Fibroblast of skin of left biceps (primary cell): ENCODE data around the gene YIF1A.
"Not testable (repeated sequence)": the region's sequence is repeated elsewhere in the genome, so short reads cannot be mapped to it uniquely, and the experiment has no call there.

Source experiments
- DNase-seq, 2 experiments: peaks; one replicate each; pipeline ENCODE4 v3.0.0-alpha.2; 2013; ENCODE audit warnings: low read depth in 2 of 2

Gene YIF1A

DNA sequence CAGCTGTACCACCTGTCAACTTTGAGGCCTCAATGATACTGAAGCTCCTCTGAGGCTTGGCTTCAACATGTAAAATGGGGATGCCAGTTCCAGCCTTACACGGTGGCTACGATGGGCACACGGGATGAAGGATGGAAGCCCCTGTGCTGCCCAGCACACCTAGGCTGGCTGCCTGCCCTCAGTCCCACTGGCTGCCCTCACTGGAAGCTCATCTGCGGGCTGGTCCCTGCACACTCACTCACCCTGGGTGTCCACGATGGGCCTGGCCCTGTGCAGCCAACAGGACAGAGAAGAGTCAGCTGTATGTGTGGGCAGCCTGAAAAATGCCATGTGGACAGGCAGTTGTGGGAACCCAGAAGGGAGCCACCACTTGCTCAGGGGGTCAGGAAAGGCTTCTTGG is 2.2 kb downstream of the YIF1A start:
- no peak for DNase-seq

DNA sequence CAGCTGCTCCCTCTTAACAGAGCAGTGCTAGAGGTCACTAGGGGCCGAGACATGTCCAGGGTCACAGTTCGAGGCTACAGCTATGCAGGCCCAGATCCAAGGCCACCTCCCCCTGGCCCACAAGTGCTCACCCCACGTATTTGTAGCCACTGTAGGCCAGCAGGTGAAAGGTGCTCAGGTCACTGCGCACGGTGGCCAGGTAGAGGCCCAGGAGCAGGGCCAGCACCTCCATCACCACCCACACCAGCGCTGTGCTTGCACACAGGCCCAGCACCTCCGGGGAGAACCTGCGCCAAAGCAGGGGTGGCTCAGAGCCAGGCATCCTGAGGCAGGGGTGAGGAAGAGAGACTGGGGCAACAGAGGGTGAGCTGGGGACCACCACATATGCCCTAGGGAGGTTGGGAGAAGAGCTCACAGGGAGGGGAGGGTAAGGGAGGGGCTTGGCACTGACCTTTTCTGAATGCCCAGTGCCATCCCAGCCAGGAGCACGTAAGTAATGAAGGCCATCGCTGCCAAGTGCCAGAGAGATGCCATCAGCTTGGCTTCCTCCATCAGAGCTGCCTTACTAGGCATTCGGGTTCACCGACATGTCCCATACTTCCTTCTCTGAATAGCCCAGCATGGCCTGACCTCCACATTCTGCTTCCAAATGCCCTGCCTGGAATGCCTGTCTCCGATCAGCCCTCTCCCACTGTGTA is 3.5 kb downstream of the YIF1A start:
- no peak for DNase-seq

DNA sequence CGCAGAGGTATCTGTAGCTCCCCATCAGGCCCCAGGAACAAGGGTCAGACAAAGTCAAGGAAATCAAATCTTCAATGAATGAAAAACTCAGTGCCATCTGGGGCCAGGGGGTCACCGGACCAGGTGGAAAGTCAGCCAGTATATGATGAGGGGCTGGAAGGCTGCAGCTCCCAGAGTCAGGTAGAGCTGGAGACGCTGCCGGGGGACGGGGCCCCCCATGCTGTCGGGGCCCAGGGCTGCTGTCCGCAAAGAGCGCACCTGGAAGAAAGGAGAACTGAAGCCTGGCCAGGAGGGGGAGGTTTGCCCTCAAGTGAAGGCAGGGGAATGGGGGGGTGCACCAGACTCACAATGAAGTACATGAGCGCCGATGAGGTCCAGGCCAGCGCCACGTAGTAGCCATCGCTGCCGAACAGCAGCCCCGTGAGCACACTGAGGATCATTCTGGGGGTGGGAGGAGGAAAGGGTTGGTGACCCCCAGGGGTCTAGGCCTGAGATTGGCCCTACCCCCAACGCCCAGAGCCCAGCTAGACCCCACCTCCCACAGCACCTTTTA is 4.3 kb downstream of the YIF1A start:
- DNase-seq, result no peak

DNA sequence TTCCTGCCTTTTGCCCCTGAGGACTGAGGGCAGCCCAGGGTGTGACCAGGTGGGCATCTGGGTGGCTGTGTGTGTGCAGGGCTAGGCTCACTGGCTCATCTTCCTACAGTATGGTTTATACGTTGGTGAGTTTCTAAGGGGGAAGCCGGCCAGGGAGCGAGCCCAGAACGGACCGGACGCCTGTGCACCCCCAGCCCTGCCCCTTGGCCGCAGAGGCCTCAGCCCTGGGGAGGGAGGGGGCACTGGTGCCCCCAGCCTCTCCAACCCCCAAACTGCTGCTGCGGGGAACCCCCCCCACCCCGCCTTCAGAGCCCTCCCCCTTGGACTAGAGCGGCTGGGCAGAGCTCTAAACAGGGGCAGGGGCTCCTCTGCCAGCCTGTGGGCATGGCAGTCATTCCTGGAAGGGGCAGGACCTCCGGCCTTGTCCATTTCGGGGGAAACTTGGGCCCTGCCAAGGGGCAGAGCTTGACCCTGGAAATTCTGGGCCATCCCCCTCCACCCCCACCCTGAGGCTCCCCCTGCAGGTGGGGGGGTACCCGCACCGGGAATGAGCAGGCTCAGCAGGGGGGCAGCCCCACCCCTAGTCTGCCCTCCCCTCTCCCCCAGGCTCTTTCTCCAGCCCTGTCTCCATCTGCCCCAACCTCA is 5.4 kb downstream of the YIF1A start:
- no peak for DNase-seq

DNA sequence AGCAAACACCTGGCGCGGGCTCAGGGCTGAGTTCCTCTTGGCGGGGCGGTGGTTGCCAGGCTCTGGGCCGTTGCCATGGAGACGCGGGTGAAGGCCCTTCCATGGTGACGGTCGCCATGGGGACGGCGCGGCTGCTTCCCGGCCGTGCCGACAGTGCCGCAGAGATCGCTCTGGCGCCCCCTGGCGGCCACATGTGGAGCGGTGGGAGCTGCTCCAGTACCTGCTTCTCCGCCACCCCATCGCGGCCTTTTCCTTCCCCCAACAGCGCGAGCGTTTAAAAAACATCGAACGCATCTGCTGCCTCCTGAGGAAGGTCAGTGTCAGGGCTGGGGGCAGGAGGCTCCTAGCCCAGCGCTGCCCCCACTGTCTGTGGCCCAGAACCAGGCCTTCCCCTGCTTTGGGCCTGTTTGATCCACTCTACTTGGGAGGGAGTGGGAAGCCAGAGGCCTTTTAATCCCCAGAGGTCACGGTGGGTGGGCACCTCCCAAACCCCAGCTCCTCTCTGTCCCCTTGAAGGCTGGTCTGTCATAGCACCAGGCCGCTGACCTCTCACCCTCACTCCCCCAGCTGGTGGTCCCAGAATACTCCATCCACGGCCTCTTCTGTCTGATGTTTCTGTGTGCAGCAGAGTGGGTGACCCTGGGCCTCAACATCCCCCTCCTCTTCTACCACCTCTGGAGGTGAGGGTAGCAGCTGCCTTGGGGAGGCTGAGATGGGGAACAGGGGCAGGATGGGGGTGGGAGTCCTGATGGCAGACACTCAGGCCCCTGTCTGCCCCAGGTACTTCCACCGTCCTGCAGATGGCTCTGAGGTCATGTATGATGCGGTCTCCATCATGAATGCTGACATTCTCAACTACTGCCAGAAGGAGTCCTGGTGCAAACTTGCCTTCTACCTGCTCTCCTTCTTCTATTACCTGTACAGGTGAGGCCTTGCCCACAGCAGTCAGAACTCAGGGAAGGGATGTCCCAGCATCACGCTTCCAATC is 6.2 kb downstream of the YIF1A start:
- peak; percentile 73 to 74 for DNase-seq

DNA sequence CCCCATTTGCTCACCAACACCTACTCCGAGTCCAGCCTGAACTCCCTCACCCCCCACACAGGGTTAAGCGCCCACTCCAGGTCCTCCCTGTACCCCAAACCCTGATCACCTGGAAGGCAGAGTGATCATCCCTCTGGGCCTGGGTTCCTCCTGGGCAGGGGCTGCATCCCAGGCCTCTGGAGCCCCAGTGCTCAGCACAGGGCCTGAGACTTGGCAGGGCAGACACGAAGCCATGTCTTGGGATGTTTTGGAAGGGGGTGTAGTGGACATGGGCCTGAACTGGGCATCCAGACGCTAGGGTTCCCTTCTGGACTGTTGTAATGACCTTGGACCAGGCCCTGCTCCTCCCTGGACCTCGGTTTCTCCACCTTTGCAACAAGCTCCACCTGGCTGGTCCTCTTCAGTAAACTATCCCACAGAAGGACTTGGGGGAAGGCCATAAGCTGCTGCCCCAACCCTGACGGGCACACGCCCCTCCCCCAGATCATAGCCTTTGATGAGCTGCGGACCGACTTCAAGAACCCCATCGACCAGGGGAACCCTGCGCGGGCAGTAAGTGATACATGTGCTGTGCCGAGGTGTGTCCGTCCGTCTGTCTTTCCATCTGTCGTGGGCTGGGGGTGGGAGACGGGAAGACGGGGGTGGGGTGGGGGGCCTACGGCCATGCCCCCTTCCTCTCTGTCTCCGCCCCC is 7.0 kb downstream of the YIF1A start:
- DNase-seq, result no peak

DNA sequence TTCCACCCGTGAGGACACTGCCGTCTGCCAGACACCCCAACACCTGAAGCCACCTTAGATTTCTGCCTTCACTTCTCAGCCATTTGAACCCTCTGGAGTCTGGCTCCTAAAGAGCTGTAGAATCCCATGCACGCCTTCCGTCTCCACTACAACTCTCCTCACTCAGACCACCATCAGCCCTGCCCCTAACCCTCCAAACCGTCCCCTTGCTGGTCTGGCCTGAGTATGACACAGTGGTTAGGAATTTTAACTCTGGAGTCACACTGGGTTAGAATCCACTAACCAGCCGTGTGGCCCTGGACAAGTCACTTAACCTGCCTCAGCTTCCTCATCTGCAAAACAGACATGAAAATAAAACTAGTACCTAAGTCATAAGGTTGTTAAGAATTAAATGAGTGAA is 7.9 kb downstream of the YIF1A start:
- no peak for DNase-seq

DNA sequence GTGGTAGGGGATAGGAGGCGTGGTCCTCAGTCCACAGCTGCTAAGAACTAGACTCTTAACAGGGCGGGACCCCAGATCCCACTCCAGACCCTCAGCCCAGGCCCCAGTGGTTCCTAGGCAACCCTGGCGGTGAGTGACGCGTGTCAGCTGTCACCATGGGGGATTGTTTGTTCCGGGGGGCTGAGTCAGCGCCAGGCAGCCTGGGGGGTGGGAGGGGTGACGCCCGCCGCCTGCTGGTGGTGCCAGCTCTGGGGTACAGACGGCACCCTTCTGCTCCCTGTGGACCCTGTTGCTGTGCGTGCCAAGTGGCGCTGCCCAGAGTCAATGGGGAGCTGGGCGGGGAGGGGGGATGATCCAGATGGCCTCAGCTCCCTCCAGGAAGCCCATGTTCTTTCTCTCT is 8.5 kb downstream of the YIF1A start:
- no peak for DNase-seq

DNA sequence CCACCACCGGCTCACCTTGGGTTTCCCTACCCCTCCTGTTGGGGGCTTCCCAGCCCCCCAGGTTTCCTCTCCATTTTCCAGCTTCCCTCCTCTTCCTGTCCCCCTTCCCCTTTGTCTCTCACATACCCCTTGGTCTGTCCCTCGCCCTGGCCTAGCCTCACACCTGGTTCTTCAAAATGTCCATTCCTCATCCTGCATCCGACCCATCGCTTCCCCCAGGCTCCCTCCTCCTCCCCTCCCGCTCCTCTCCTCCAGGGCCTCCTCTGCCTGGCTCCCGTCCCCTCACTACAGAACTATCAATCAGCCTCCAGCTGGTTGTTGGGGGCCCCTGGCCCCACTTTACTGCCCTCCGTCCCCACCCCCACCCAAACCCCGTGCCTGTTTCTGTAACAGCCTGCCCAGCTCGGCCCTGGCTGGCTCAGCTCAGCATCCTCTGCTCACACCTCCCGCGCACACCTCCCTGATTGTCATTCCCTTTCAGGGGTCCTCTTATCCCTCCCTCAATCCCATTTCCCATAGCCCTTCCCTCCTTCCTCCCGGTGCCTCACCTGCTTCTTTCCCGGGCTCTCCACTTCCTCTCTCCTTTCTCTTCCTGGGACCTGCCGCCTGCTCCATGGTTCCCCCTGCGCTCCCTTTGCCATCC is 9.7 kb downstream of the YIF1A start:
- no peak for DNase-seq

DNA sequence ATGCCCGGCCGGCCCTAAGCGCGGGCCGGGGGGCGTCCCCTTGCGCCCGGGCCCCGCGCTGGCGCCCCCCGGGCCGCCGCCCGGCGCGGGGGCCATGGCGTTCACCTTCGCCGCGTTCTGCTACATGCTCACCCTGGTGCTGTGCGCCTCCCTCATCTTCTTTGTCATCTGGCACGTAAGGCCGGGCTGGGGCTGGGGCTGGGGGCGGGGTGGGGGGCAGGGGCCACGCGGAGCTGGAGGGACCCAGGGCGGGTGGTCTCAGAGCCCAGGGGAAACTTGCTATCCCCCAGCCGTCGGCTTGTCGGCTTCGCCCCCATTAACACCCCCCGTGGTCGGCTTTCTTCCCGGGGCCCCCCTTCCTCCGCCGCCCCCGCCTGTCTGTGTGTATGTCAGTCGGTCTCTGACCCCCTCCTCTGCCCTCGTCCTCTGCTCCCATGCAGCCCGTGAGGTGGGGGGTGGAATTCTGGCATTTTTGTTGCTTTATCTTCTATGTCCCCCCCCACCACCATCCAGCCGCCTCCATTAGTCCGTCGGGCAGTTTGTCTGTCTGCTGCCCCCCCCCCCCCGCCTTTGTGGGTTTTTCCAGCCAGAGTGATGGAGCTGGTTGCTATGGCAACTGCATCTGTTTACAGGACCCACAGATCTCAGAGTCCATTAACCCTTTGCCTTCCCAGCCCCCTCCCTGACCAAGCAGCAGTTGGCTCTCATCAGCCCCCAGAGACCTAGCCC is 10.4 kb downstream of the YIF1A start:
- no peak for DNase-seq

DNA sequence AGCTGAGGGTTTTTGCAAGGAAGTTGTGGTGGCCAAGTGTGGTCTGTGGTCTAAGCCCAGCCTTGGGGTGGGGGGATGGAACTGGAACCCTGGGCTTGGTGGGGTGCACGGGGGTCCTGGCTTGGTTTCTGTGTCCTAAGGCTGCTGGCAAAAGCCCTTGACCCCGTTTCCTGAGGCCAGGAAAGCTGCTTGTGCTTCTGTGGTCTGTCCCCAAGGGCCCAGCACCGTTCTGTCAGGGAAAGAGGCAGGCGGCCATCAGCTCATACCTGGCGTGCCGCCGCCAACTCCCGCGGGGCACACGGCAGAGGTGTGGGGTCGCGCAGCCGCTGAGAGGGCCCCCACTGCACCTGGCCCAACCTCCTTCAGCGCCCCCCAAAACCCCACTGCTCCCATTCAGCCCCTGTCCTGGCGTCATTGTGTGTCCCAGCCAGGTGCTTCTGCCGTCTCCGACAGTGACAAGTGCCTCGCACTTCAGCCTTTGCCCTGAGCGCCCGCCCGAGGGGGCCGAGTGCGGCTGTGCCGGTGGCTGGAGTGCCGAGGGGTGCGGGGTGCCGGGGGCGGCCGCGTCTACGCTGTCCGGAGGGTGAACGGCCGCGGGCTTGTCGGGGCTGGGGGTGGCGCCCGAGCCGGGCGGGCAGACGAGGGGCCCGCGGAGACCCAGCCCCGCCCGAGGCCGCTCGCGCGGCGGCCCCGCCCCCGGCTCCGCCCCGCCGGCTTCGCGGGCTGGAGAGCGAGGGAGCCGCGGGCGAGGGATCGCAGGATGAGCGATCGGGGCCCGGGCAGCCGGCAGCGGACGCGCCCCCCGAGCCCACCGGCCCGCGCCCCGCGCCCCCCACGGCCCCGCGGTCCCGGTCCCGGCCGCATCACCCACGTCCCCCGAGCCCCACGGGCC is 11.2 kb downstream of the YIF1A start, which contains the start of gene CNIH2:
Gene CNIH2, plus strand, starts transcription at position 705 of the 892 bp plus-strand sequence. CDS start 282 bp downstream, outside the sequence.
- no peak for DNase-seq

DNA sequence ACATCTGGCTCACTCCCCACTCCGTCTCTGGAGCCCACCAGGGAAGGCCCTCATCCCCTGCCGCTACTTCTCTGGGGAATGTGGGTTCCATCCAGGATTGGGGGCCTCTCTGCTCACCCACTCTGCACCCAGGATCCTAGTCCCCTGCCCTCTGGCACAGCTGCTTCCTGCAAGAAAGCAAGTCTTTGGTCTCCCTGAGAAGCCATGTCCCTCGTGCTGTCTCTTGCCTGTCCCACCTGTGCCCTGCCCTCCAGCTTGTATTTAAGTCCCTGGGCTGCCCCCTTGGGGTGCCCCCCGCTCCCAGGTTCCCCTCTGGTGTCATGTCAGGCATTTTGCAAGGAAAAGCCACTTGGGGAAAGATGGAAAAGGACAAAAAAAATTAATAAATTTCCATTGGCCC is 11.9 kb downstream of the YIF1A start:
- not testable (repeated sequence) for DNase-seq

DNA sequence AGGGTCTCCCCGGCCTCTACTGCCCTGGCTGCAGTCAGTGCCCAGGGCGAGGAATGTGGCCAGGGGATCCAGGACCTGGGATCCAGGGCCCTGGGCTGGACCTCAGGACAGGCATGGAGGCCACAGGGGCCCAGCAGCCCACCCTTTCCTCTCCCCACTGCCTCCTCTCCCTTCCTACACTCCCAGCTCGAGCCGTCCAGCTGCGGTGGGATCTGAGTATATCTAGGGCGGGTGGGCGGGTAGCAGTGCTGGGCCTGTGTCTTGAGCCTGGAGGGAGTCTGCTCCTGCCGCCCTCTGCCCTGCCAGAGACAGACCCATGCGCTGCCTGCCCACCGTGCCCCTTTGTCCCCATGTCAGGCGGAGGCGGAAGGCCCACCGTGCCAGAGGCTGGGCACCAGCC is 12.3 kb downstream of the YIF1A start:
- DNase-seq, result not testable (repeated sequence)

DNA sequence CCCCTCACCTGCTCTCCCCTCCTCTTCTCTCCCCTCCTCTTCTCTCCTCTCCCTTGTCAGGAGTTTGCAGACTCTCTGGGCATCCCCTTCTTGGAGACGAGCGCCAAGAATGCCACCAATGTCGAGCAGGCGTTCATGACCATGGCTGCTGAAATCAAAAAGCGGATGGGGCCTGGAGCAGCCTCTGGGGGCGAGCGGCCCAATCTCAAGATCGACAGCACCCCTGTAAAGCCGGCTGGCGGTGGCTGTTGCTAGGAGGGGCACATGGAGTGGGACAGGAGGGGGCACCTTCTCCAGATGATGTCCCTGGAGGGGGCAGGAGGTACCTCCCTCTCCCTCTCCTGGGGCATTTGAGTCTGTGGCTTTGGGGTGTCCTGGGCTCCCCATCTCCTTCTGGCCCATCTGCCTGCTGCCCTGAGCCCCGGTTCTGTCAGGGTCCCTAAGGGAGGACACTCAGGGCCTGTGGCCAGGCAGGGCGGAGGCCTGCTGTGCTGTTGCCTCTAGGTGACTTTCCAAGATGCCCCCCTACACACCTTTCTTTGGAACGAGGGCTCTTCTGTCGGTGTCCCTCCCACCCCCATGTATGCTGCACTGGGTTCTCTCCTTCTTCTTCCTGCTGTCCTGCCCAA is 12.8 kb downstream of the YIF1A start:
- no peak for DNase-seq

DNA sequence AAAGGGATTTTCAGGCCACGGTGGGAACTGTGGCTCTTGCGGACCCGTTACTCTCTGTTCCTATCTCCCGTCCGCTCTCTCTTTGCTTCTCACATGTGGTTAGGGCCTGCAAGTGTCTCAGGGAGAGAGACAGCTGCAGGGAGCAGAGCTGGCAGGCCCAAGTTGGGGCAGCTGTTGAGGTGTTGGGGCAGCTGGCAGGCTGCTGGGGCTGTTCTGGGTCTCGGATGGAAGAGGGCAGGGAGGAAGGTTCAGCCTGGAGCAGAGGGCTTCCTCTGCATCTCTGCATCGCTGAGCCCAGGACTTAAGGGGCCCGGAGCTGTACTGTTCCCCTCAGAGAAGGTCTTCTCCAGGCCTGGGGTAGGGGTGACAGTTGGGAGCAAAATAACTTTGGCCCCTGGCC is 13.5 kb downstream of the YIF1A start:
- no peak for DNase-seq

DNA sequence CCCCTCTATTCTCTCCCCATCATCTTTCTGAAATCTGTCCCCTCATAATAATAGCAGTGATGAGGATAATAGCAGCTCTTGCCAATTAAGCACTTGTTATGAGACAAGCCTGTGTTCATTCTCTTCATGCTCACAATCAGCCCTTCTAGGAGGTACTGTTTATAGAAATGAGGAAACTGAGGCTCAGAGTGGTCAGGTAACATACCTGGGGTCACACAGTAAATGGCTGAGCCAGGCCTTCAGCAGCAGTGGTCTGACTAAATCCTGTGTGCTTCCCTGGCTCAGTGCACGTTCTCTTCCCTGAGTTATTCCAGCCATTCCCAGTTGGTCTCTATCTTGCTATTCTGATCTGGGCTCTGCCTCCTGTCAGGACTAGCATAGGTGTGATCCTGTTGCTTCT is 14.7 kb downstream of the YIF1A start:
- DNase-seq, result no peak

DNA sequence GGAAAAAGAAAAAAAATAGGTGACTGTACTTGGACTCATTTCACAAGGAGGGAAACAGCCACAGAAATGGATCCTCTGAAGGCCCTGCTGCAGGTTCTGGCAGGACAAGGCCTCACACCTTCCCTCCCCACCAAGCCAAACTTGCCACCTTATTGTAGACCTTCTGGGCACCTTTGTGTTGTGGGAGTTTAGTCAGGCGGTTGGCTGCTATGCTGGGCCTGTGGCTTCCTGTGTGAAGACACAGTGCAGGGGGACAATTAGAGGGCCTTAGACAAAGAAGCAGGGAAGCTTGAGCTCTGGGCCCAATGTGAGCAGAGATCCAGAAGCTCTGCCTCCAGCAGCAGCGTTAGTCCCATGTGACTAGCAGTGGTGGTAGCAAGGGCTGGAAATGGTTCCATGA is 16.3 kb downstream of the YIF1A start:
- no peak for DNase-seq

DNA sequence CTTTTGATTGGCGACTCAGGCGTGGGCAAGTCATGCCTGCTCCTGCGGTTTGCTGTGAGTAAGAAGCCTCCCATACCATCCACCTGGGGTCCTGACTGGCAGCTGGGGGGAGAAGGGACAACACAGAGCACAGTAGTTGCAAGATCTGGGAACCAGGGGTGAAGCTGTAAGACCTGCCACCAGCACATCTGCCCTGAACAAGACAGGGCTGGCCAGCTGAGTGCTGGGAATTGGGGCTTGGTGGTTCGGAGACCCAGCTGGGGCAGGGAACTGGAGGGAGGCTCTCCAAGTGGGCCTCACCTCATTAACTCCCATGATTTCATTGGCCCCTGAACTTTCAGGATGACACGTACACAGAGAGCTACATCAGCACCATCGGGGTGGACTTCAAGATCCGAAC is 17.1 kb downstream of the YIF1A start:
- DNase-seq, result no peak
